GM19239 (cell line): ENCODE measurements around the gene DLG4.
"Not testable (repeated sequence)": the region's sequence is repeated elsewhere in the genome, so short reads cannot be mapped to it uniquely, and the experiment has no call there.

Source experiments
- DNase-seq: peaks from one replicate; pipeline ENCODE4 v3.0.0; 2011; ENCODE audit warnings: low spot score; ENCODE audit not compliant: insufficient read length
- FAIRE-seq: peaks from 2 replicates; lab custom pipeline; 2011; peaks lifted over from hg19 to GRCh38; lab: Jason Lieb, UNC

Gene DLG4

GRCh38 chr17:7195971-7196370, 23.7 kb downstream of the DLG4 start:
- DNase-seq: no peak
- FAIRE-seq: no peak

DNA sequence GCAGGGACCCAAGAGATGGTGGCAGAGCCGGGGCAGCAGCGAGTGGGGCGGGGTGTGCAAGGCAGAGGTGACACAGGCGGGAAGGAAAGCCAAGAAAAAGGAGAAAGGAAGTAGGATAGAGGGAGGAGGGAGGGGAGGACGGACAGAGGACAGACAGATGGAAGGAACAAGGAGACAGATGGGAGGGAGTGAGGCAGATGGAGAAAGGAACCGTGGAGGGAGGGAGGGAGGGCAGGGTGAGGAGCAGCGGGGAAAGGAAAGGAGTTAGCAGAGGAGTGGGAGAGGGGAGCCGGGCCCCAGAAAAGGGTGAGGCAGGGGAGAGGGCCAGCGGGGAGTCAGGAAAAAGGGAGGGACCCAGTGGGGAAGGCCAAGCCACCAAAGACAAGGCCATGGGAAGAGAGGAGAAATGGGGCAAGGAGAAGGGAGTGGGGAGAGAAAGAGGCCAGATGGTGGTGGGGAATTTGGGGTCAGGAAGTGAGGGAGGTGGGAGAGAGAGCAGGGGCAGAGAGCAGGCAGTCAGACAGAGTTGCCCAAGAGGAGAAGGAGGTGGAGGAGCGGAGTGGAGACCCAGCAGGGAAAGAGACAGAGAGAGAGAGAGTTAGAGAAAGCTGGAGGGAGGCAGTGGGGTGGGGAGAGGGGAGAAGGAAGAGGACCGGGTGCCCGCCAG, 27.2 kb downstream of the DLG4 start:
- no peak for DNase-seq
- no peak for FAIRE-seq

DNA sequence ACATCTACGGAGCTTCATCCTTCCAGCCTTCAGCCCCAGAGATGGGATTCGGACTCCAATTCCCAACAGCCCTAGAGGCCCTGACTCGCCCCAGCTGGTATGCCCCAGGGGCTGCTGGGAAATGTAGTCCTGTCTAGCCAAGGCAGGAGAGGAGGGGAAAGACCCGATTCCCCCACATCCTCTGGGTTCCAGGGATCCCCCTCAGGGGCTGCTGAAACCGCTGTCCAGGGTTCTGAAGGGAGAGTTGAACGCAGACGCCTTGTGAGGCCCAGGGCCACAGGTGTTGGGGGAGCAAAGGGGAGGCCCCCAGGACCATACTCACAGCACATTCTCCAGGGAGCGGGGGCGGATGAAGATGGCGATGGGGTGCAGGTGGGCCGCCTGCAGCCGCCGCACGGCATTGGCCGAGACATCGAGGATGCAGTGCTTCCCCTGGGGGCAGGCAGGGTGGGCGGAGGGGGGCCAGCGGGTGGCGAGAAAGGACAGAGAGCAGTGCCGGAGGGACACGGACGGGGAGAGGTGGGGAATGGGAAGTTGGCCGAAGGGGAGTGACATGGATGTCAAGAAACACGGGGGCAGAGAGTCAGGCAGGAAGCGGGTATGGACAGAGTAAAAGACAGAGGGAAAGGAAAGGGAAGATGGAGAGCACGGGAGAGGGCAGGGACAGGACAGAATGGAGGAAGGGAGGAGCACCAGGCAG, 27.9 kb downstream of the DLG4 start:
- FAIRE-seq: peak; percentile 66
- peak; percentile 54 for DNase-seq

DNA sequence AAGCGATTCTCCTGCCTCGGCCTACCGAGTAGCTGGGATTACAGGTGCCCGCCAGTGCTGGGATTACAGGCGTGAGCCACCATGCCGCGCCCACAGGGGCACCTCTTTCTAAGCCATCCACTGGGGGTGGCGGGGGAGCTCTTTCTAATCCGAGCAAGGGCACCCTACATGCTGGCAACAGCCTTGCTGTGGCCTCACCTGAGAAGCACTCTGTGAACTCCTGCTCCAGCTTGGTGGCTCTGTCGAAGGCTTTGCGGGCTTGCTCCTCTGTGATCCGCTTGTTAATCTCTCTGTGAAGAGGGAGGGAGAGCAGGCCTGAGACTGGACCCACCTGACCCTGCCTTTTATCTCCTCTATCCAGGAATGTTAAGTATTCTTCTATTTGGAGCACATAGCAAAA, 28.6 kb downstream of the DLG4 start:
- DNase-seq: no peak
- FAIRE-seq: no peak

GRCh38 chr17:7190276-7190917, 29.2 kb downstream of the DLG4 start:
- no peak for FAIRE-seq
- DNase-seq: no peak

DNA sequence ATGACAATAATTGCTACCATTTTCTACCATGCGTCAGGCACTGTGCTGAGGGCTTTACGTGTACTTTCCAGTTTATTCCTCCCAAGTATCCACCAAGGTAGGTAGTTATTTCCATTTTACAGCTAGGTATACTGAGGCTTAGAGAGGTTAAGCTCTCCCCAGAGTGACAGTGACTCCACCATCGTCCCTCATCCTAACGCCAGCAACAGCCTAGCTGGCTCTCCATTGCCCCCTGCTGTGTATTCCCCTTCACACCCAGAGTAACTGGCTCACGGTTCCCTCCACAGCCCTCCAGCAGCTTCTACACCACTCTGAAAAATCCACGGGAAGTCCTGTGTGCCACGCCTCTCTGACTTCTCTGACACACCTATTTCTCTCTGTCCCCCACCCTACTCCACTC, 33.4 kb downstream of the DLG4 start:
- DNase-seq (no peak), FAIRE-seq (no peak)

- DNase-seq (no peak), FAIRE-seq (no peak)
Observed at GRCh38 chr17:7184647-7185046, 35.0 kb downstream of the DLG4 start.

- no peak for FAIRE-seq
- no peak for DNase-seq
Observed at GRCh38 chr17:7184091-7184488, 35.5 kb downstream of the DLG4 start.

- no peak for DNase-seq
- no peak for FAIRE-seq
Observed at GRCh38 chr17:7183433-7184090, 36.1 kb downstream of the DLG4 start.

DNA sequence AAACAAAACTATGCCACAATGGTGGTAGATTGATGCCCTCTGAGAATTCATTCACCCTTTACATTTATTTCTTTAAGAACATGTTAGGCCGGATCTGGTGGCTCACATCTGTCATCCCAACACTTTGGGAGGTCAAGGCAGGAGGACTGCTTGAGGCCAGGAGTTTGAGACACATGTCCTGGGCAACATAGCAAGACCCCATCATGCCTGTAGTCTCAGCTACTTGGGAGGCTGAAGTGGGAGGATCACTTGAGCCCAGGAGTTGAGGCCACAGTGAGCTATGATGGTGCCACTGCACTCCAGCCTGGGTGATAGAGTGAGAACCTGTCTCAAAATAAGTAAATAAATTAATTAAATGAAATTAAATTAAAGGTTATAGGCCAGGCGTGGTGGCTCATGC, 37.5 kb downstream of the DLG4 start:
- not testable (repeated sequence) for DNase-seq, FAIRE-seq

GRCh38 chr17:7179317-7180254, 40.0 kb downstream of the DLG4 start, which contains the start of gene ASGR1:
ASGR1 (minus strand) TSS chr17:7179370; CDS start chr17:7178563, 807 bp downstream.
- FAIRE-seq: no peak

GRCh38 chr17:7178973-7179316, 40.7 kb downstream of the DLG4 start:
- DNase-seq (no peak), FAIRE-seq (no peak)

More at GRCh38 chr17:7179317-7180254, 40.0 kb downstream of the DLG4 start, which contains the start of gene ASGR1:
- no peak for DNase-seq

GRCh38 chr17:7177954-7178477, 41.6 kb downstream of the DLG4 start:
- no peak for DNase-seq
- no peak for FAIRE-seq

GRCh38 chr17:7177191-7177953, 42.3 kb downstream of the DLG4 start:
- DNase-seq (peak; percentile 85), FAIRE-seq (no peak)

GRCh38 chr17:7176841-7177190, 42.8 kb downstream of the DLG4 start:
- FAIRE-seq (no peak), DNase-seq (no peak)

DNA sequence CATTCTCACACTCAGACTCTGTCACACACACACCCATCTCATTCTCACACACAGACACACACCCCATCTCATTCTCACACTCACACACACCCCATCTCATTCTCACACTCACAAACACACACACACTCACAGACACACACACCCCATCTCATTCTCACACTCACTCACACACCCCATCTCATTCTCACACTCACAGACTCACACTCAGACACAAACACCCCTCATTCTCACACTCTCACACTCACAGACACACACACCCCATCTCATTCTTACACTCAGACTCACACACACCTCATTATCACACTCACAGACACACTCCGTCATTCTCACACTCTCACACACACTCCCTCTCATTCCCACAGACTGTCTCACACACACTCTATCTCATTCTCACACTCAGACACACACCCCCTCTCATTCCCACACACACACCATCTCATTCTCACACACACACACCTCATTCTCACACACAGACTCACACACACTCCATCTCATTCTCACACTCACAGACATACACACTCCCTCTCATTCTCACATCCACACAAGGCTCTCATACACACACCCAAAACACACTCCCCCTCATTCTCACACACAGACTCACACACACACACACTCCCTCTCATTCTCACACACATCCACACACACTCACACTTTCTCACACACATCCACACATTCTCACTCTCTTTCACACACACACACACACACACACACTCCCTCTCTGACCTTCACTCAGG, 43.4 kb downstream of the DLG4 start:
- FAIRE-seq: no peak
- DNase-seq: no peak

DNA sequence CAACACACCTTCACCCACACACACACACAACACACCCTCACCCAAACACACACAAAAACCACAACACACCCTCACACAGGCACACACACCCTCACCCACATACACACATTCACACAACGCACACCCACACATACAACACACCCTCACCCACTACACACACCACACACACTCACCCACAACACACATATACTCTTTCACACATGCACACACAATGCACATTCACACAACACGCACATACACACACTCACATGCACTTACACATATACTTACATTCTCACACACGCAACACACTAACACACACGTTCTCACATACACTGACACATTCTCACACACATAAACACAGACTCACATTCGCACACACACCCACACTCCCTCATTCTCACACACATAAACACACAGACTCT, 44.3 kb downstream of the DLG4 start:
- FAIRE-seq: no peak
- DNase-seq: no peak

DNA sequence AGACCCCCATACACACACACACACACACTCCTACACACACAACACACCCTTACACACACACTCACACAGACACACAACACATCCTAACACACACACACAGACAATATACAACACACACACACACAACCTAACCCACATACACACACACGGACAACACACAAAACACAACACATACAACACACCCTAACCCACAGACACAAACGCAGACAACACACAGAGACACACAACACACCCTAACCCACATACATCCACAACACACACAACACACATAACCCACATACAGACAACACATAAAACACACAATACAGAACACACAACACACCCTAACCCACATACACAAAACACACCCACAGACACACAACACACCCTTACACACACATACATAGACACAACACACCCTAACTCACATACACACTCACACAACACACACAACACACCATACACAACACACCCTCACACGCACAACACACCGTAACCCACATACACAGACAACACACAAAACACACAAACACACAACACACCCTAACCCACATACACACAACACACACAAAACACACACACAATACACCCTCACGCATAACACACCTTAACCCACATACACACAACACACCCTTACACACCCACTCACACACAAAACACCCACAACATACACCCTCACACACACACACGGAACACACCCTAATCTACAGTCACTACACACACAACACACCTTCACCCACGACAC, 44.9 kb downstream of the DLG4 start:
- no peak for DNase-seq
- peak; percentile 58 for FAIRE-seq
